Measurements from ENCODE around the gene PHF13.

DNA sequence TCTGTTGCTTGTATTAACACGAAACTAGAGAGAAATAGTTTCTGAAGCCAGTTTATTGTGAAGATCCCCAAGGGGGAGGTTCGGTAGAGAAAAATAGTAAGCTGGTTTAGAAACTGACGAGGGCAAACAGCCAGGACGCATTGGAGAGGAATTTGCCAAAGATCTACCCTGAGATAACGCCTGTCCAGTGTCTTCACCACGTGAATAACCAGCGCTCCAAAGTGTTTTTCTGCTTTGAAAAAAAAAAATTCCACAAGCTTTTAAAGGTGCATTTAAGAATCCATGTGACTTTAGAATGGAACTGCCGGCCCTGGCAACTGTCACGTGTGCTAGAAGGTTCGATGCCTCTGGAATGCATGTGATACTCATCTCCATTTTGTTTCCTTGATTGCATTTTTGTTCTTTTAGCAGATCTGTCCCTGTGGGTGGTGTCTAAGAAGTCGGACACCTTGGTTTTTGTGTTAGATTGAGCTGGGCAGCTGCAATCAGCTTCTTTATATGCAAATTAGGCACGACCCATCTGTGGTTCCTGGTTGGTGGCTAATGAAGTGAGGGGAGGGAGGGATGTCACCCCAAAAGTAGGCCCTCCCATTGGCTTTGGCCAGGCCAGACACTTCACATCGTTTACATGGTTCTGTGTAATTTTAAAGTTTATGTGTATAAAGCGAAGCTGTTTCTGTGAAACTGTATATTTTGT is 9.9 kb downstream of the PHF13 start:
- TF ChIP-seq, protein P1, sequence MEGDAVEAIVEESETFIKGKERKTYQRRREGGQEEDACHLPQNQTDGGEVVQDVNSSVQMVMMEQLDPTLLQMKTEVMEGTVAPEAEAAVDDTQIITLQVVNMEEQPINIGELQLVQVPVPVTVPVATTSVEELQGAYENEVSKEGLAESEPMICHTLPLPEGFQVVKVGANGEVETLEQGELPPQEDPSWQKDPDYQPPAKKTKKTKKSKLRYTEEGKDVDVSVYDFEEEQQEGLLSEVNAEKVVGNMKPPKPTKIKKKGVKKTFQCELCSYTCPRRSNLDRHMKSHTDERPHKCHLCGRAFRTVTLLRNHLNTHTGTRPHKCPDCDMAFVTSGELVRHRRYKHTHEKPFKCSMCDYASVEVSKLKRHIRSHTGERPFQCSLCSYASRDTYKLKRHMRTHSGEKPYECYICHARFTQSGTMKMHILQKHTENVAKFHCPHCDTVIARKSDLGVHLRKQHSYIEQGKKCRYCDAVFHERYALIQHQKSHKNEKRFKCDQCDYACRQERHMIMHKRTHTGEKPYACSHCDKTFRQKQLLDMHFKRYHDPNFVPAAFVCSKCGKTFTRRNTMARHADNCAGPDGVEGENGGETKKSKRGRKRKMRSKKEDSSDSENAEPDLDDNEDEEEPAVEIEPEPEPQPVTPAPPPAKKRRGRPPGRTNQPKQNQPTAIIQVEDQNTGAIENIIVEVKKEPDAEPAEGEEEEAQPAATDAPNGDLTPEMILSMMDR (conservative IDR thresholded peaks at IDR 0.05; ENCODE audit: low read depth, low read length), result no peak
- TF ChIP-seq EZH2 (IDR thresholded peaks at IDR 0.05; ENCODE audit: borderline replicate concordance, low read depth, low read length, poor library complexity, severe bottlenecking), result no peak

Data from A673 (cell line).